ENCODE results near the gene ZMIZ1.

ZMIZ1 gene

GRCh38 chr10:79286318-79286951 is 217.7 kb downstream of the ZMIZ1 start:
- peak; percentile 38 to 80 (median 56) for DNase-seq (ENCODE audit: low read depth in 3 of 3)

DNA sequence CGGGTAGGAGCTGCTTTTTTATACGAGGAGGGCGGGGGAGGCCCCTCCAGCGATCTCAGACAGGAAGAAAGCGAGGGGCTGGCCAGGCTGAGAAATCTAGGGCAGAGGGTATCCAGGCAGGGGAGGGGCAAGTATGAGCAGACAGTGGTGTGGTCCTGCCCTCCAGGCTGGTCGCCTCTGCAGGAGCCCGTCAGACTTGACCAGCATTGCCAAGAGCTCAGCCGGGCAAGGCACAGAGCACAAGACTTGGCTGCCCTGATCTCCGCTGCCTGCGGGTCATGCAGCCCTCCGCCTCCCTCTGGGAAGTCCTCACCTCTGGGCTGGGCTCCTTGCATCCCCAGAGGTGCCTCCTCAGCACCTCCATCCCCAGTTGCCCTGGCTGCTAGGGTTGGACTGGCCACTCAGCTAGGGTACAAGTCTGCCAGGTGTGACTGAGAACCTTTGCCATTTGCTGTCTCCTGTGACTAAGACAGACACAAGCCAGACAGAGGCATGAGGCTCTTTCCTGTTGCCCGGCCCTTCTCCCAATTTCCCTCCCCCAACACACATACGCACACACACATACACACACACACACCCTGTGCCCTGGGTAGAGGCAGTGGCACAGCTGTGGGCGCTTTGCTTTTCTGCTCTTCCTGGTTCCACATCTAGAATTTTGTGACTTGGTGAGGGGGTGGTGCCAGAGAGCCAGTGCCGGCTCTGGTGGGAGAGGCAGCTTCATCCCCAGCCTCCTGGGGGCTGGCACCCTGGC is 219.4 kb downstream of the ZMIZ1 start:
- DNase-seq (ENCODE audit: low read depth in 3 of 3): no peak

DNA sequence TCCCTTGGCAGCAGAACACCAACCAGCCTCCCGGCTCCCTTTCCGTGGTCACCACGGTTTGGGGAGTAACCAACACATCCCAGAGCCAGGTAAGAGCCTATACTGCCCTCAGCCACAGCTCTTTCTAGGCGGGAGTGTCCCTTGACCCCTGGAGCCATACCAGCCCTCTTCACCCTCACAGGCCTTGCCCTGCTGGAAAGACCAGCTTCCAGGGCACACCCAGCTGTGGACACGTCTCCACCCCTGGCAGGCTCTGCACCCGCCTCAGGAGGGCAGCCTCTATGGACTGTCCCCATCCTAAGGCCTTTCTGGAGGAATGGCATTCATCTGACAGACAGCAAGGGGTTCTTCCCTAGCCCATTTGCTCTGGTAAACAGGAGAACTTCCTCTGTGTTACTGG is 221.0 kb downstream of the ZMIZ1 start:
- no peak for DNase-seq (ENCODE audit: low read depth in 3 of 3)

GRCh38 chr10:79292026-79292766 is 223.4 kb downstream of the ZMIZ1 start:
- DNase-seq (ENCODE audit: low read depth in 3 of 3): no peak

DNA sequence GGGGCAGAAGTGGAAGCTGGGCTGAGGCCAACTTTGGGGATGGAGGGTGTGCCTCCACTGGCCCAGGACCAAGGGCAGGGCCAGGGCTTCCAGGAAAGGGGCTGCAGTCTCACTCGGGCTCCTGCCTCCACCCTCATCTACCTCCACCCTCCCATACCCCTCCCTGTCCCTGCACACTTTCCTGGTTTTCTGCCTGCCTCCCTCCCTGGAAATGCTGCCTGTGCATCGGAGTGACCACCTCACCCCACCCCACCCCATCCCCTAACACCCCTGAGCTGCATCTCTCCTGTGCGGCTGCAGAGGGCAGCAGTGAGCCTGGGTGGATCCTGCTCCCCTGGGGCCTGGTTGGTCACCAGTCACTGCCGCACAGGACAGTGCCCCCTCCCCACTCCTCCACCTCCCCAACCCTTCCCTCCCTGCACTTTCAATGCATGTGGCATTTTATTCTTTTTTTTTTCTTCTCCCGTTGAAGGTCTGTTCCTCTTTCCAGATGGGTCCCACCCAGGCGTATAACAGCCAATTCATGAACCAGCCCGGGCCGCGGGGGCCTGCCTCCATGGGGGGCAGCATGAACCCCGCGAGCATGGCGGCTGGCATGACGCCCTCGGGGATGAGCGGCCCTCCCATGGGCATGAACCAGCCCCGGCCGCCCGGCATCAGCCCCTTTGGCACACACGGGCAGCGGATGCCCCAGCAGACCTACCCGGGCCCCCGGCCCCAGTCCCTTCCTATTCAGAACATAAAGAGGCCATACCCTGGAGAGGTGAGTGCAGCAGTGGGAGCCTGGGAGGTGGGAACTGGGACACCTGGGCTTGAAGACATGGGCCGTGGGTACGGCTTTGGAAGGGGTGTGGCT is 224.4 kb downstream of the ZMIZ1 start:
- peak in 1 of 3 experiments; percentile 35 for DNase-seq (ENCODE audit: low read depth in 3 of 3)

DNA sequence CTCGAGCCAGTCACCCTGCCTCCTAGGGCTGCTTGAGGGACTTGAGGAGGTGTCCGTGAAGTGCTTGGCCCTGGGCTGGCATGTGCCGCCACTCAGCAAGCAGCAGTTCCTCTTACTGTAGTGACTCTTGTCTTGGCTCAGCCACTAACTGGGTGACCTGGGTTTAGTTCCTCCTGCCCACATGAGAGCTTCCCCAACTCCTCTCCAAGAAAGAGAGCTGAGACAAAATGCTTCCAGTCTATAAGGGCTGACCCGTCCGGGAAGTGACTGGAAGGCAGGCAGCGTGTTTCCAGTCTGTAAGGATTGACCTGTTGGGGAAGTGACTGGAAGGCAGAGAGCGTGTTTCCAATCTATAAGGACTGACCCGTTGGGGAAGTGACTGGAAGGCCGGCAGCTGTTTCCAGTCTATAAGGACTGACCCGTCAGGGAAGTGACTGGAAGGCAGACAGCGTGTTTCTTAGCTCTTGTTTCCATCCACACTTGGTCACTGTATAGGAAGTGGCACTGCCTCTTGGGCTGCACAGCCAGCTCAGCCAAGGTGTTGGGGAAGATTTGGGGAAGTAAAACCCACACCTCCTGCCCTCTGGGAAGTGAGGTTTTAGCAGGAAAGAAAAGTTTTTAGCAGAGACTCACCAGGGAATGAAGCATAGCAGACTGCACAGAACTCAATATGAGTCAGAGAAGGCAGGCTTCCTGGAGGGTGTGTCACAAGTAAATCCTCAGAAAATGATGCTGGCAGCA is 225.2 kb downstream of the ZMIZ1 start:
- no peak for DNase-seq (ENCODE audit: low read depth in 3 of 3)

GRCh38 chr10:79295563-79295962 is 226.8 kb downstream of the ZMIZ1 start:
- DNase-seq (ENCODE audit: low read depth in 3 of 3): no peak

DNA sequence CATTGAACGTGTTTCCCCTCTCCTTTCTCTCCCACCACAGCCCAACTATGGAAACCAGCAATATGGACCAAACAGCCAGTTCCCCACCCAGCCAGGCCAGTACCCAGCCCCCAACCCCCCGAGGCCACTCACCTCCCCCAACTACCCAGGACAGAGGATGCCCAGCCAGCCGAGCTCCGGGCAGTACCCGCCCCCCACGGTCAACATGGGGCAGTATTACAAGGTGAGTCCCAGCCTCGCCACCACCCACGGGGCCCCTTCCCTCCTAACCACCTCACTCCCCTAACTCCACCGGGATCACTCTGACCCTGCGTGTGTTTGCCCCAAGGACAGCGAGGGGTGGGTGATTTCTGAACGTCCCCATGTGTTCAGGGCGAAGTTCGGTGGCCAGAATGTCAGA is 227.7 kb downstream of the ZMIZ1 start:
- no peak for DNase-seq (ENCODE audit: low read depth in 3 of 3)

DNA sequence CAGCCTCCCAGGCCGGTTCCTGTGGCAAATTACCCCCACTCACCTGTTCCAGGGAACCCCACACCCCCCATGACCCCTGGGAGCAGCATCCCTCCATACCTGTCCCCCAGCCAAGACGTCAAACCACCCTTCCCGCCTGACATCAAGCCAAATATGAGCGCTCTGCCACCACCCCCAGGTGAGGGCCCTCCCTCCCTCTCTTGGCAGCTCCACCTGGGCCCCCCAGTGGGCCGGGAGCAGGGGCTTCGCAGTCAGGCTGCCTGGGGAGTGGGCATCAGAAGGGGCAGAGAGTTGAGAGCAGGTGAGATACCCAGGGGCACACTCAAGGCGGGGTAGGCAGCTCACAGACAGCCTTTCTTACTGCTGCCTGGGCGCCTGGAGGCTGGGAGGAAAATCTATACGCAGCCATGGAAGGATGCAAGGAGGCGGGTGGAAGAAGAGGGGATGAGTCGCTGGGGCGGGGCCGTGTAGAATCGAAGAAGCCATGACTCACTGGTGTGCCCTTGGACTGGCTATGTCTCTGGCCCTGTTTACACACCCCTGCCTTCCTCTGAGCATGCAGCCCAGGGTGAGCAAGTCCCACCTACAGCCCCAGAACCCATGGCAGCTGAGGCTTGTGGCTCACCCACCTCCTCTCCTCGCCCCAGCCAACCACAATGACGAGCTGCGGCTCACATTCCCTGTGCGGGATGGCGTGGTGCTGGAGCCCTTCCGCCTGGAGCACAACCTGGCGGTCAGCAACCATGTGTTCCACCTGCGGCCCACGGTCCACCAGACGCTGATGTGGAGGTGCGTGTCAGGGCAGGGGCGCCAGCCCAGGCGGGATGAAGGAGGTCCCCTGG is 229.9 kb downstream of the ZMIZ1 start:
- DNase-seq (ENCODE audit: low read depth in 3 of 3): peak in 2 of 3 experiments; percentile 41 to 65

DNA sequence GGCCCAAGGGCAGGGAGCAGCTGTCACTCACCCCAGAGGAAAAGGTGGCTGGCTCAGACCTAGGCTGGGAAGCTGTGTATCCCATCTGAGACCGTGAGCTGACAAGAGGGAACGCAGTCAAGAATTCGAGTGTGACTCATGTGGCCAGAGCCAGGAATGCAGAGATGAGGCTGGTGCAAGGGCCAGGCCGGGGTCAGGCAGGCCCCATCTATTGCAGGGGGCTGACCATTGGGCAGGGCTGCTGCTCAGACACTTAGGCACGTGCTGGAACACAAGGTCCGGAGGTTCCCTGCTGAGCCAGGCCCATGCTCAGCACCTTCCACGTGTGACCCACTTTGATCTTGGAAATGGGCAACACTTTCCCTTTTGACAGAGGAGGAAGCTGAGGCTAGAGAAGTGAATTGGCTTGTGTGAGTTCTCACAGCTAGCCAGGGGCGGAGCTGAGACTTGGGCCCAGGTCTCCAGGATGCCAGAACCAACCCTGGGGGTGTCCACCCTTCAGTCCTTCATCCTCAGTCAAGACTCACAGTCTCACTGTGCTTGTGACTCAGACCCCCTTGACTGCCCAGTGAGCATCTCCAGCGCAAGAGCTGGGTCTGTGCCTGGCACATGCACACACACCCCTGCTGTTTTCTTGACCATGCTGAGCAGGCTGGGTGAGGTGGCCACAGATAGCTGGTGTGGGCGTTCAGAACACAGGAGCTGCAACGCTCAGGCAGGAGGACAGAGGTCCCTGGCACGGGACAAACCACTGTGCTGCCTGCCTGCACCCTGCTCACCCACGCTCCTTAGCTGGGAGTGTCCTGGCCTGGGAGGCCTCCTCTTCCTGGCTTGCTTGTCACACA is 230.9 kb downstream of the ZMIZ1 start:
- no peak for DNase-seq (ENCODE audit: low read depth in 3 of 3)

DNA sequence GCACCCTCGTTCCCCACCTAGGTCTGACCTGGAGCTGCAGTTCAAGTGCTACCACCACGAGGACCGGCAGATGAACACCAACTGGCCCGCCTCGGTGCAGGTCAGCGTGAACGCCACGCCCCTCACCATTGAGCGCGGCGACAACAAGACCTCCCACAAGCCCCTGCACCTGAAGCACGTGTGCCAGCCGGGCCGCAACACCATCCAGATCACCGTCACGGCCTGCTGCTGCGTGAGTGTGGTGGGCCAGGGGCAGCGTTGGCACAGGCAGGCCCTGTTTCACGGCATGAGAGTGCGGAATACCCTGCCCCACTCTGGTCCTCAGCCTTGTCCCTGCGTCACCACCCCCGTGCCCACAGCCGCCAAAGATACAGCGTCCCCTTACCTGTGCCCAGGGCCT is 231.9 kb downstream of the ZMIZ1 start:
- no peak for DNase-seq (ENCODE audit: low read depth in 3 of 3)

- no peak for DNase-seq (ENCODE audit: low read depth in 3 of 3)
Observed at GRCh38 chr10:79301754-79302530, 233.2 kb downstream of the ZMIZ1 start.

DNA sequence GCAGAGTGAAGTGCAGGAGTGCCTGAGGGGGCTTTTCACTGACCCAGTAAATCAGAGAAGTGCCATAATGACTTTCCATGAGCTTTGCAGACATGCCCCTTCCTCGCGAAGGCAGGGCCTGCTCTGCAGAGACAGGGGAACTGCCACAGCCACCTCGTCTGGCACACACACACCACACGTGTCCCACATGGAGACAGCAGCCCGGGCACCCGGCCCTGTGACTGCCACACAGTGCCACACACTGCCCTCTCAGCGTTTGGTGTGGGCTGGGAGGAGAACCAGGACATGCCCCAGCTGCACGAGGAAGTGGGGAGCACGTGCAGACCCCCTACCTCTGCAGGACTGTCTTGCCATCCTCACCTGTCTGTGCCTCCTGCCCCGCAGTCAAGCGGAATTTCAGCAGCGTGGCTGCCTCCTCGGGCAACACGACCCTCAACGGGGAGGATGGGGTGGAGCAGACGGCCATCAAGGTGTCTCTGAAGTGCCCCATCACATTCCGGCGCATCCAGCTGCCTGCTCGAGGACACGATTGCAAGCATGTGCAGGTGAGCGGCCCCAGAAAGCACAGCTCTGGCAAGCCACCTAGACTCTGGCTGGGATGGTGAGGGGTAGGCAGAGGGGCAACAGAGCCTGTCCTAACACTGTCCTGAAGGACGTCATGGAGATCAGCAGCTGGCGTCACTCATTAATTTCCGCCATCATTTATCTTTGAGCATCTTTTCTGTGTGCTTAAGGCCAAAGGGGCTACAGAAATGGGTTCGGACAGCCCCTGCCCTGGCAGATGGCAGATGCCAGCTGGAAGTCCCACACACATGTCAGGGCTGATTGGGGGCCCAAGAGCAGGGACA is 235.1 kb downstream of the ZMIZ1 start:
- no peak for DNase-seq (ENCODE audit: low read depth in 3 of 3)

DNA sequence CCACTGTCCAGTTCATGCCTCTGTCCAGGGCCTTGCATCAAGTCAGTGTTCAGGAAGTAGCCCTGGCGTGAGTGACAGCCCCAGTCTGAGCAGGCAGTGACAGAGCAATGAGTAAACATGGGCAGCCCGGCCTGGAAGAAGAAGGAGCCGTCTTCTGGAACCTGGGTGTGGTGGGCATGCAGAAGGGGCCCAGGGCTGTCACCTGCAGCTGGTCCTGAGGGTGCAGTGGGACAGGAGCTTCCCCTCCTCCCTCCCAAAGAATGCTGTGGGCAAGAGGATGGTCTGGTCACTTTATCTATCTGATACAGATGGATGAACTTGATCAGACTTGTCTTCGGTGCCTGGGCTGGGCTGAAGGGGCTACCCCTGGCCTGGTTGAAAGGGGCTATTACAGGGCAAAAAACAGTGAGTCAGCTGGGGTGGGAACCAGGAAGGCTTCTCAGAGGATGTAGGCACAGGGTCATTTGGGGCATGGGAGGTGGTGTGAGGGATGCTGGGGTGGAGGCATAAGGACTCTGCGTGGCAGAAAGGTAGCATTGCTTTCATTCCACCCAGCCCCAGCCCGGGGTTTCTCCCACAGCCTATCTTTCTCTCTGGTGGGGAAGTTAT is 235.8 kb downstream of the ZMIZ1 start:
- DNase-seq (ENCODE audit: low read depth in 3 of 3): no peak

GRCh38 chr10:79305515-79305914 is 236.7 kb downstream of the ZMIZ1 start:
- DNase-seq (ENCODE audit: low read depth in 3 of 3): no peak

DNA sequence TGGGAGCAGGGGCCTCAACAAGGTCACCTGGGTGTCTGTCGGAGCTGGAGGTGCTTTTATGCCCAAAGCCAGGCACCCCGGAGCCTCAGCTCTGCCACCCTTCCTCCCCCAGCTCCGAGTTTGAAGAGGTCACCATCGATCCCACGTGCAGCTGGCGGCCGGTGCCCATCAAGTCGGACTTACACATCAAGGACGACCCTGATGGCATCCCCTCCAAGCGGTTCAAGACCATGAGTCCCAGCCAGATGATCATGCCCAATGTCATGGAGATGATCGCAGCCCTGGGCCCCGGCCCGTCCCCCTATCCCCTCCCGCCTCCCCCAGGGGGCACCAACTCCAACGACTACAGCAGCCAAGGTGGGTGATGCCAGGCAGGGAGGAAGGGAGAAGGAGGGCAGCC is 237.2 kb downstream of the ZMIZ1 start:
- no peak for DNase-seq (ENCODE audit: low read depth in 3 of 3)

DNA sequence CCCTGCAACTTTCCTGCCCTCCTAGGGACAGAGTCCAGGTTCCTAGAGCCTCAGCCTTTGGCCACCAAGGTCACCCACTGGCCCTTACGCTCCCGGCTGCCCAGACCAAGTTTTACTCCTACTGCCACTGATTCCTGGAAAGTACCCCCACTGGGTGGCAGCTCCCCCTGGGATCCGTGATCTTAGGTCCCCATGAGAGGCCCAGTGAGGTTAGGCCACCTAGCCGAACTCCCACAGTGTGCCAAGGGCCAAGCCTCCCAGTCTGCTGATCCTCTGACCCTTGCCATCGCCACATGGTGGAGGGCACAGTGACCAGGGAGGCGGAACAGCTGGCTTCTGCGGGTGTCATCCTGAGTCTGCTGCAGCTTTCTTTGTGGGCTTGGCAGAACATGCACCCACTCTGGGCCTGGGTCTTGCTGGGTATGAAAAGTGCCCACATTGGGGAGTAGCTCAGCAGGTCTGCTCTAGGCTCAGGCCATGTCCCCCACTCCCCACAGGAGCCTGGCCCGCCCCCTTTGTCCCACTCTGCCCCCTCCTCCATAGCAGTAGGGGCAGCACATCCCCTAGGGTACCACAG is 238.0 kb downstream of the ZMIZ1 start:
- no peak for DNase-seq (ENCODE audit: low read depth in 3 of 3)

Measured in stimulated activated CD4-positive, alpha-beta T cell treated with anti-CD3 and anti-CD28 coated beads, TNF-alpha, amount 100 ng/mL, for 24 hours (primary cell).